GM18907 (cell line): ENCODE results near the gene DCAF17.
"Not testable (repeated sequence)": the region's sequence is repeated elsewhere in the genome, so short reads cannot be mapped to it uniquely, and the experiment has no call there.

Source experiments
- ATAC-seq: cut with Tn5 transposase; IDR thresholded peaks from one replicate; pipeline ENCODE4 v1.9.1; 2021; ENCODE audit warnings: mild to moderate bottlenecking, moderate library complexity; ENCODE audit not compliant: unreplicated experiment

The DCAF17 gene

DNA sequence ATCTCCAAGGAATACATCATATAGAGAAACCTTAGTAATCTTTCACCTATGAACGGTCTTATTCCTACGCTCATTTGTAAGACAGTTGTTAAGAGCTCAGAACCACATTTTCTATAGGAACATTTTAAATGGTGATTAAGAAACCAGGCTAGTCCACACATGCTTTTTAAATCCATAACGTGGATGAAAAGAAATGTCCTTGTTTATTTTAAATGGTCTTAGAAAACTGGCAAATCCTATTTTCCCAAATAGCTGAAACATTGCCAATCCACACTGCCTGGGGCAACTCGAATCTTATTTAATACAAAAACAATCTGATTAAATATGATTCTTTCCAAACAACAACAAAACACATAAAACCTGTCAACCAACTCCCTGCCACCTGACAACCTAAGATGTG, 23.9 kb upstream of the DCAF17 start:
- ATAC-seq = no peak

GRCh38 chr2:171410624-171411023, 23.4 kb upstream of the DCAF17 start:
- ATAC-seq = no peak

GRCh38 chr2:171411214-171411613, 22.8 kb upstream of the DCAF17 start:
- ATAC-seq = no peak

- no peak for ATAC-seq
These were observed 22.1 kb upstream of the DCAF17 start for GRCh38 chr2:171411791-171412483.

GRCh38 chr2:171412571-171413175, 21.4 kb upstream of the DCAF17 start:
- no peak for ATAC-seq

GRCh38 chr2:171414645-171415044, 19.4 kb upstream of the DCAF17 start:
- ATAC-seq = not testable (repeated sequence)

GRCh38 chr2:171416009-171416926, 17.8 kb upstream of the DCAF17 start:
- ATAC-seq = peak; percentile 86

- peak; percentile 35 for ATAC-seq
These were observed 14.7 kb upstream of the DCAF17 start for GRCh38 chr2:171419333-171419732.

DNA sequence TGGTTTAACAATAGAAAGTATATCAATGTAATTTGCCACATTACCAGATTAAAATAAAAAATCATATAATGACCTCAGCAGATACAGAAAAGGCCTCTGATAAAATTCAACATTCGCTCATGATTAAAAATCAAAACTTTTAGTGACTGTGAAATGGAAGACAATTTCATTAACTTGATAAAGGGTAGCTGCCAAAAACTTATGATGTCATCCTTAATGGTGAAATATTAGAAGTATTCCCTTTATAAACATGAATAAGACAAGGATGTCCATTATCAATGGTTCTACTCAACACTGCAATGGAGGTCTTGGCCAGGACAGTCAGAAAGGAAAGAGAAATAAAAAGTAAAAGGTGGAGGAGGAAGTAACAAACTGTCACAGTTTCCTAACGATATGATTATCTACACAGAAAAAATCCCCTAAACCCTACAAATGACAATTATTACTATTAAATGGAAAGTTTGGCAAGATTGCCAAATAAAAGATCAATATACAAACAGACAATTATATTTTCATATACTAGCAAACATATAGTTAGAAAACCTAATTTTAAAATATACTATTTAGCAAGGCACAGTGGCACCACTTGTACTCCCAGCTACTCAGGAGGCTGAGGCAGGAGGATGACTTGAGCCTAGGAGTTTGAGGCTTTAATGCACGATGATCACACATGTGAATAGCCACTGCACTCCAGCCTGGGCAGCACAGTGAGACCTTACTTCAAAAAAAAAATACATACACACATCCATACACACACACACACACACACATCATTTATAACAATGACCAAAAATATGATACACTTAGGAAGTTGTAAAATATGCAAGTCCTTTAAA, 13.1 kb upstream of the DCAF17 start:
- ATAC-seq = no peak

GRCh38 chr2:171422710-171423495, 11.1 kb upstream of the DCAF17 start:
- not testable (repeated sequence) for ATAC-seq

DNA sequence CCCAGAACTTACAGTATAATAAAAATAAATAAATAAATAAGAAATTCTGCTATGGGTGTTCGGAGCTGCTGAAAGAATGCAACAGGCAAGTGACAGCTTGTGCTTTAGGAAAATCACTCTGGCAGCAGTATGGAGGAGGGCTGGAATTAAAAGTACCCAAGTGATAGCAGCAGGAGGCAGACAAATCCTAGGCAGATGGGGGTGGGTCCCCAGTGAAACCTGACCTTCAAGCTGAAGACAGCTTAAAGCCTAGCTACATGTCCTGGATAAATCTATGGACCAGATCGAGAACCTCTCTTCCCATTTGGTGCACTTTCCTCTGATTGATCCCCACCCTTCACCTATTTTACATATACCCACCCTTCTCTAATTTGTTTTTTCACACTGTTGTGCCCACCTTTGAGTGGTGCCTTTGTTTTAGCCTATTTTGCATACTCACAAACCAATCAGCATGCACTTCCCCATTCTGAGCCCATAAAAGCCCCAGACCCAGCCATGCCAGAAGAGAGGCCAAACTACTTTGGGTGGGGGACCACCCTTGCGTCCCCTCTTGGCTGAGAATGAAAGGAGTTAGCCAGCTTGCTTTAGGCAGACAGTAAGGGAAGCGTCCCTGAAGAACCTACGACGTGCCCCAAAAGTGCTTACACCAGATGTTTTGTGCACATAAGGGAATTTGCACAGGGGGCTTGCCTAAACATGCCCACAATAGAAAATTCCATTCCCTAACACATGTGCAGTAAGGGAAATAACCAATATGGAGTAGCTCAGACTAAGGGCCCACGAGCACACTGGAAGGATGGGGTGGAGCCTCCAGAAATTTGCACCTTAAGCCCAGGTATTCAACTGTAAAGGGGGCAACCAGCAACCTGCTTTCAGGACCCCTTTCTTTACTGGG, 3.3 kb upstream of the DCAF17 start:
- ATAC-seq = no peak

GRCh38 chr2:171431677-171432167, 2.3 kb upstream of the DCAF17 start:
- no peak for ATAC-seq

GRCh38 chr2:171432206-171432968, 1.6 kb upstream of the DCAF17 start:
- no peak for ATAC-seq

- ATAC-seq = no peak
These were observed 860 bp upstream of the DCAF17 start for GRCh38 chr2:171432969-171433762.

DNA sequence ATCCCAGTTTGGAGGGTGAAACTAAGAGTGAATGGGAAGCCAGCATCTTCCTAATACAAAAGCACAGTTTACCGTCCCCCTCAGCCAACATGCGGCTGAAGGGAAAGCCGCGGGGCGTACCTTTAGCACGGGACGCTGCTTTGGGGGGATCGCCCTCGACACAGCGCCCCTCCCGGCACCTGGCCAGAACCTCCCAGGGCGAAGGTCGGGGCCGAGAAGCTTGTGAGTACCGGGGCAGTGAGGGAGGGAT, 338 bp upstream of the DCAF17 start, which contains the start of gene METTL8:
METTL8 (minus strand) TSS at position 228 of the 250 bp plus-strand sequence. CDS start 41,805 bp downstream, outside the sequence.
- ATAC-seq = no peak

GRCh38 chr2:171436307-171436706, 2.3 kb downstream of the DCAF17 start:
- no peak for ATAC-seq

GRCh38 chr2:171441470-171441869, 7.4 kb downstream of the DCAF17 start:
- ATAC-seq = no peak
